ENCODE results near the gene NPBWR2.
"Not testable (repeated sequence)": the region's sequence is repeated elsewhere in the genome, so short reads cannot be mapped to it uniquely, and the experiment has no call there.

Gene NPBWR2

DNA sequence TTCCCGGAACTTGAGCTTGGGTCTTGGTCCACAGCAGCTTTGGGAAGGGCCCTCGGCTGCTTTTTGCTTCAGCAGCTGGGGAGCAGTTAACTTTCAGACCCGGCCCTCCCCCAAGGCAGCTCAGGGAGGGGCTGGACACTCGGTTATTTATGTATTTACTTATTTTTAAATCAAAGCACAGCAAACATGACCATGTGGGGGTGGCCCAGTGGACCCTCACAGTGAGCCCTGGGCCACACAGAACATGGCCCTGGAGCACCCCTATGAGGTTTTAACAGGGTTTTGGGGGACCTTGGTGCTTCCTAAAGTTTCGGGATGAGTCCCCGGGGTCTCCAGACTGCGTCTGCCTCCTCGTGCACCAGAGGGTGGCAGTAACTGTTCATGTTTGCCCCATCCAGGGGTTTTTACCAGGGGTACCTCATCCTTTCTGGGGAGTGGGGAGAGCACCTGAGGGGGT is 26.6 kb upstream of the NPBWR2 start:
- TF ChIP-seq, protein P1, sequence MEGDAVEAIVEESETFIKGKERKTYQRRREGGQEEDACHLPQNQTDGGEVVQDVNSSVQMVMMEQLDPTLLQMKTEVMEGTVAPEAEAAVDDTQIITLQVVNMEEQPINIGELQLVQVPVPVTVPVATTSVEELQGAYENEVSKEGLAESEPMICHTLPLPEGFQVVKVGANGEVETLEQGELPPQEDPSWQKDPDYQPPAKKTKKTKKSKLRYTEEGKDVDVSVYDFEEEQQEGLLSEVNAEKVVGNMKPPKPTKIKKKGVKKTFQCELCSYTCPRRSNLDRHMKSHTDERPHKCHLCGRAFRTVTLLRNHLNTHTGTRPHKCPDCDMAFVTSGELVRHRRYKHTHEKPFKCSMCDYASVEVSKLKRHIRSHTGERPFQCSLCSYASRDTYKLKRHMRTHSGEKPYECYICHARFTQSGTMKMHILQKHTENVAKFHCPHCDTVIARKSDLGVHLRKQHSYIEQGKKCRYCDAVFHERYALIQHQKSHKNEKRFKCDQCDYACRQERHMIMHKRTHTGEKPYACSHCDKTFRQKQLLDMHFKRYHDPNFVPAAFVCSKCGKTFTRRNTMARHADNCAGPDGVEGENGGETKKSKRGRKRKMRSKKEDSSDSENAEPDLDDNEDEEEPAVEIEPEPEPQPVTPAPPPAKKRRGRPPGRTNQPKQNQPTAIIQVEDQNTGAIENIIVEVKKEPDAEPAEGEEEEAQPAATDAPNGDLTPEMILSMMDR (IDR thresholded peaks at IDR 0.05; ENCODE audit: low read depth, low read length), result no peak
- H3K4me3 ChIP-seq (ENCODE audit: low read depth, low read length), result no peak overlapping the region

DNA sequence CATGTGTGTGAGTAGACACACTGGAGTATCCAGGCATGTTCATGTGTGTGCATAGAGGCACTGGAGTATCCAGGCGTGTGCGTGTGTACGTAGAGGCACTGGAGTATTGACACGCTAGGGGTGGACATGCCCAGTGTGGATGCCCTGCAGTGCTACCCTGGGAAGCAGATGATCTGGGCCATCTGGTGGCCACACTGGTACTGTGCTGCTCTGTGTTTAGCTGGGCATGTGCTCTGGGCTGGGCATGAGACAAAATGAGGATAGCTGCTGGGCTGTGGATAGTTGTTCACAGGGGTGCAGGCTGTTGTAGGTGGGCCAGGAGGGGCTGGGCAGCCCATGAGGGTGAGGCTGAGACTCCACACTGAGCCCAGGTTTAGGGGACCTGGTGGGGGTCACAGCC is 24.0 kb upstream of the NPBWR2 start:
- no peak overlapping the region for H3K4me3 ChIP-seq (ENCODE audit: low read depth, low read length)
- TF ChIP-seq, protein P1 (IDR thresholded peaks at IDR 0.05; ENCODE audit: low read depth, low read length), result peak; percentile 31

DNA sequence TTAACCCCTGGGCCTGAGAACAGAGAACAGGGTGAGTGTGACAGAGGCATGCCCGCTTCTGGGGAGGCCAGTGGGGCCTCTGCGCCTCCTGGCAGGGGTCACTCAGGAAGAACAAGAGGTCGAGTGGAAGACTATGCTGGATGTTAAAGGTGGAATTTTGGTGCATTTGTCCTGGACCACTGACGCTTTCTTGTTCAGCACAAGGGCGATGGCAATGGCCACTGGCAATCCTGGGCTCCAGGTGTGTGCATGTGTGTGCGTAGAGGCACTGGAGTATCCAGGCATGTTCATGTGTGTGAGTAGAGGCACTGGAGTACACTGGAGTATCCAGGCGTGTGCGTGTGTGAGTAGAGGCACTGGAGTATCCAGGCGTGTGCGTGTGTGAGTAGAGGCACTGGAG is 23.5 kb upstream of the NPBWR2 start:
- H3K4me3 ChIP-seq (ENCODE audit: low read depth, low read length), result no peak overlapping the region
- TF ChIP-seq, protein P1 (IDR thresholded peaks at IDR 0.05; ENCODE audit: low read depth, low read length), result no peak

DNA sequence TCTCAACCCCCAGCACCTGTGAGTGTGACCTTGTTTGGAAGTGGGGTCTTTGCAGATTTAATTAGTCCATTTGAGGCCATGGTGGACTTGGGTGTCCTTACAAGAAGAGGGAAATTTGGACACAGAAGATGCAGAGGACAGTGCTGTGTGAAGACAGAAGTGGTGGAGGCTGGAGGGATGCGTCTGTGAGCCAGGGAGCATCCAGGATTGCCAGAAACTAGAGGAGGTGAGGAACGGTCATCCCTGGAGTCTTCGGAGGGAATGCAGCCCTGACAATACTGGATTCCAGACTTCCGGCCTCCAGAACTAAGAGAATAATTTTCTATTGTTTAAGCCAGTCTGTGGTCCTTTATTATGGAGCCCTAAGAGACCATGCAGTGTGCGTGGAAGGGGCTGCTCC is 22.9 kb upstream of the NPBWR2 start:
- TF ChIP-seq, protein P1 (IDR thresholded peaks at IDR 0.05; ENCODE audit: low read depth, low read length), result no peak
- no peak overlapping the region for H3K4me3 ChIP-seq (ENCODE audit: low read depth, low read length)

DNA sequence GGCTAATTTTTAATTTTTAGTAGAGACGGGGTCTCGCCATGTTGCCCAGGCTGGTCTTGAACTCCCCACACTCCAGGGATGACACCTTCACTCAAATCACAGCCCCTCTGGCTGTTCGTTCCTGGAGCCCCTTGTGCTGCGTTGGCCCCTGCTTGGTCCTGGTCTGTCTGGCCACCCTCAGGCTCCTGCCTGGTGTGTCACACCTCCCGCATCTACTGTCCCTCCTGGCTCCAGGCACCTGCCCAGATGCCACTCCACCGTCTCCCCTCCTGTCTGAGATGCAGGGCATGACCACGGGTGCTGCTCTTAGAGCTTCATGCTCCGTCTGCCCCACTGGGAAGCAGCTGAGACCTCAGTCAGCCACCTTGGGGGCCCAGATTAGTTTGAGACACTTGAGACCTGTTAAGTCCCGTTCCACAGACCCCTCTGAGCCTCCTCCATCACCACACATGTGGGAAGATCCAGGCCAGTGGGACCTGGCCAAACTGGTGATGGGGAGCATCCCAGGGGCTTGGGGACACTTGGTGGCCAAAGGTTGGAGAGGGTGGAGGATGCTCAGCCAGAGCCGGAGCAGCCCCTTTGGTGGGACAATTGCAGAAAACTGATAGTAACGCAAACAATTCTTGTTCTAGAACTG is 21.9 kb upstream of the NPBWR2 start:
- no peak overlapping the region for H3K4me3 ChIP-seq (ENCODE audit: low read depth, low read length)
- TF ChIP-seq, protein P1 (IDR thresholded peaks at IDR 0.05; ENCODE audit: low read depth, low read length), result no peak

DNA sequence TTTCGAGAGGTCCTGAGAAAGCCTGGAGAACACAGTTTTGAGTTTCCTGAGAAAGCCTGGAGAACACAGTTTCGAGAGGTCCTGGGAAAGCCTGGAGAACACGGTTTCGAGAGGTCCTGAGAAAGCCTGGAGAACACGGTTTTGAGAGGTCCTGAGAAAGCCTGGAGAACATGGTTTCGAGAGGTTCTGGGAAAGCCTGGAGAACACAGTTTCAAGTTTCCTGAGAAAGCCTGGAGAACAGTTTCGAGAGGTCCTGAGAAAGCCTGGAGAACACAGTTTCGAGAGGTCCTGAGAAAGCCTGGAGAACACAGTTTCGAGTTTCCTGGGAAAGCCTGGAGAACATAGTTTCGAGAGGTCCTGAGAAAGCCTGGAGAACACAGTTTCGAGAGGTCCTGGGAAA is 16.2 kb upstream of the NPBWR2 start:
- H3K4me3 ChIP-seq (ENCODE audit: low read depth, low read length), result not testable (repeated sequence)

DNA sequence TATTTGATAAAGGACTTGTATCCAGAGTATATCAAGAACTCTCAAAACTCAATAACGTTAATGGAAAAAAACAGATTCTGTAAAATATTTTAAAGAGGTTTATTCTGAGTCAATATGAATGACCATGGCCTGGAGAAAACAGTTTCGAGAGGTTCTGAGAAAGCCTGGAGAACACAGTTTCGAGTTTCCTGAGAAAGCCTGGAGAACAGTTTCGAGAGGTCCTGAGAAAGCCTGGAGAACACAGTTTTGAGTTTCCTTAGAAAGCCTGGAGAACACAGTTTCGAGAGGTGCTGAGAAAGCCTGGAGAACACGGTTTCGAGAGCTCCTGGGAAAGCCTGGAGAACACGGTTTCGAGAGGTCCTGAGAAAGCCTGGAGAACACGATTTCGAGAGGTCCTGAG is 15.6 kb upstream of the NPBWR2 start:
- H3K4me3 ChIP-seq (ENCODE audit: low read depth, low read length), result not testable (repeated sequence)

DNA sequence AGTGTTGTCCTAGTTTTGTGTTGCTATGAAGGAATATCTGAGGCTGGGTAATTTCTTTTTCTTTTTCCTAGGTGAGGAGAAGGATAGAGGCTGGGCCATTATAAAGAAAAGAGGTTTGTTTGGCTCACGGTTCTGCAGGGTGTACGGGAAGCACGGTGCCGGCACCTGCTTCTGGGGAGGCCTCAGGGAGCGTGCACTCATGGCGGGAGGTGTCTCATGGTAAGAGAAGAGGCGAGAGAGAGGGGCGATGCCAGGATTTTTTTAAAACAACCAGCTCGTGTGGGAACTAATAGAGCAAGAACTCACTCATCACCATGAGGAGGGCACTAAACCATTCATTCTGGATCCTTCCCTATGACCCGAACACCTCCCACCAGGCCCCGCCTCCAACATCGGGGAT is 14.2 kb upstream of the NPBWR2 start:
- TF ChIP-seq, protein P1 (IDR thresholded peaks at IDR 0.05; ENCODE audit: low read depth, low read length), result no peak
- no peak overlapping the region for H3K4me3 ChIP-seq (ENCODE audit: low read depth, low read length)
